ENCODE results near the gene CNTNAP2. TPM values are rescaled to one million over a fixed set of nuclear protein-coding genes. Genes with fewer than 3 reads are reported as not detected.

The CNTNAP2 gene
- total RNA-seq, 1 experiment from 2014 or later = 64.5 TPM

DNA sequence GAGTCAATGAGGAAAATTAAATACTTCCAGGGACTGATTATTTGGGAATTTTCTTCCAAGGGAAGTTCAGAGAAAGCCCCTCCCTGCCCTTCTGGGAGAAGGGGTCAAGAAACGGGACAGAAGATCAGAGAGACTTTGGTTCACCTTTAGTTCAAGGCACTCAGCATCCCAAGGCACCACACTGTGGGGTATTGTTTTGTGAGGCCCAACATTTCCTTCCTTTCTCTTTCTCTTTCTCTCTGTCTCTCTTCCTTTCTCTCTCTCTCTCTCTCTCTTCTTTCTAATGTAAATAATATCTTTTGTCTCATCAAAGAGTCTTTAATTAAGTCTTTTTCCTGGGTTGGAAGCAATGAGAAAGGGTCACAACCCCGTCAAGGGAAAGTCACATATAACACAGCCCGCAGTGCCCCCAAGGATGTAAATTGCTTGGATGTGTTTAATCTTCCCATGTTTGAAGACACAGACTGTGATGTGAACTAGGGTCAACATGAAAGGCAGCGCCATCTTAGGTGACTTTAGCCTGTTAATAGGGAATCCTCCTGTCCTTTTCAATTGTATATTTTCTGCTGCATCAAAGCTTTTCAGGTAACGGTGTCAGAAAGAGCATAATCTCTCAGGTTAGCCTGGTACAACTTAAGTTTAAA lies 1490.7 kb downstream of the CNTNAP2 start:
- Histone ChIP-seq H3K56ac (ENCODE audit: insufficient read length, low read depth, low read length) (no peak overlapping the region), H4K5ac (ENCODE audit: insufficient read length, low read depth, low read length) (no peak overlapping the region), H3K4me2 (ENCODE audit: insufficient read depth, insufficient read length, low read length) (no peak overlapping the region), H2BK5ac (ENCODE audit: insufficient read length, low read length) (no peak overlapping the region), H2BK12ac (ENCODE audit: insufficient read length, low read depth, low read length) (no peak overlapping the region), H3K4me1 (ENCODE audit: insufficient read depth, low read length) (peaks cover 11% of the 10 kb centered on the region), H3K79me1 (ENCODE audit: insufficient read depth, low read depth, low read length, poor library complexity, severe bottlenecking) (no peaks in the 10 kb centered on the region), H4K20me1 (ENCODE audit: control insufficient read depth, insufficient read depth, insufficient read length) (no peaks in the 10 kb centered on the region), H3K9ac (ENCODE audit: extremely low read depth, insufficient read length, low read length) (no peak overlapping the region), H2AK5ac (ENCODE audit: insufficient read length, low read length) (no peak overlapping the region), H4K91ac (ENCODE audit: insufficient read length, low read depth, low read length) (no peak overlapping the region), H3K14ac (ENCODE audit: insufficient read depth, low read length) (no peak overlapping the region), H4K8ac (replicated peaks; ENCODE audit: insufficient read length, low read depth, low read length) (no peak overlapping the region), H2BK20ac (ENCODE audit: low read depth, low read length, poor library complexity, severe bottlenecking) (no peak overlapping the region), H2BK15ac (ENCODE audit: low read depth, low read length) (no peak overlapping the region), H2AFZ (ENCODE audit: low read length) (no peak overlapping the region), H3T11ph (ENCODE audit: low read length) (no peak overlapping the region), H3K23ac (ENCODE audit: insufficient read length, low read depth, low read length) (no peak overlapping the region), H3K27me3 (ENCODE audit: insufficient read depth, low read length) (no peaks in the 10 kb centered on the region), H3K27ac (ENCODE audit: insufficient read length, low read depth, low read length) (no peak overlapping the region), H3K18ac (ENCODE audit: insufficient read length, low read depth, low read length) (no peak overlapping the region), H3K23me2 (ENCODE audit: insufficient read length, low read depth, low read length, poor library complexity, severe bottlenecking) (no peaks in the 10 kb centered on the region), H3K79me2 (ENCODE audit: insufficient read depth, low read length) (no peaks in the 10 kb centered on the region), H3K4ac (ENCODE audit: low read depth, low read length) (no peak overlapping the region), H3K9me3 (ENCODE audit: control insufficient read depth, low read depth, low read length) (no peaks in the 10 kb centered on the region), H2BK120ac (ENCODE audit: low read depth, low read length, poor library complexity, severe bottlenecking) (no peak overlapping the region)
- Mint-ChIP-seq H3K4me1 (peaks cover 30 to 50% of the 10 kb centered on the region in 2 experiments), H3K9me3 (peaks cover 15 to 22% of the 10 kb centered on the region in 2 experiments), H3K27ac (peak overlapping the region in 2 of 3 experiments; percentile 3 to 55; a peak in 3 of 7 replicates), H3K27me3 (ENCODE audit: low read depth) (peaks cover 60% of the 10 kb centered on the region), H3K36me3 (ENCODE audit: insufficient read depth in 1 of 3, low read depth in 3 of 3) (peaks cover 0 to 12% (median 9%) of the 10 kb centered on the region in 3 experiments; a peak in 6 of 7 replicates), H3K4me3 (peak overlapping the region in 1 of 2 experiments; percentile 5; a peak in 1 of 5 replicates)
- TF ChIP-seq CTCF (conservative IDR thresholded peaks at IDR 0.05) = no peak
- WGBS (ENCODE audit: extremely low coverage, insufficient read length, low lambda C conversion rate) = no CpG with 5 or more reads among the region's 5 CpGs
- peak; percentile 83 for DNase-seq
